Psoas muscle (tissue), 8 donors: Measurements from ENCODE around the gene ARFRP1. TPM values are rescaled to one million over a fixed set of nuclear protein-coding genes. Genes with fewer than 3 reads are reported as not detected.
A peak's percentile ranks its signal among the peaks of the same experiment; 100 is the strongest.

Experiments used
- ATAC-seq, 4 donors: fragments of 200-7000 bp; cut with Tn5 transposase; one replicate each; pipeline ENCODE4 v1.9.1; 2020; ENCODE audit warnings: moderate library complexity in 3 of 4, mild to moderate bottlenecking in 2 of 4
- DNase-seq, 2 donors: peaks; one replicate each; pipeline ENCODE4 v3.0.0-alpha.2; 2020
- H3K27ac ChIP-seq: fragments of 200-600 bp; one replicate; pipeline ENCODE4 v1.8.0; 2022
- H3K27me3 ChIP-seq, 3 donors: fragments of 200-600 bp in 1 of 3; one replicate each; pipeline versions ENCODE4 v1.6.1 to v1.8.0; 2013 to 2022; ENCODE audit warnings: low read length in 2 of 3, mild to moderate bottlenecking in 2 of 3, moderate library complexity in 1 of 3; ENCODE audit not compliant: insufficient read depth in 3 of 3
- H3K36me3 ChIP-seq, 2 donors: fragments of 200-600 bp in 1 of 2; one replicate each; pipeline versions ENCODE4 v1.6.1 to v1.8.0; 2013 to 2022; ENCODE audit warnings: low read depth in 1 of 2, mild to moderate bottlenecking in 1 of 2, moderate library complexity in 1 of 2; ENCODE audit not compliant: insufficient read depth in 1 of 2
- H3K4me1 ChIP-seq: fragments of 200-600 bp; one replicate; pipeline ENCODE4 v1.8.0; 2022
- H3K4me3 ChIP-seq: fragments of 200-600 bp; one replicate; pipeline ENCODE4 v1.8.0; 2022; ENCODE audit warnings: mild to moderate bottlenecking
- H3K9me3 ChIP-seq: fragments of 200-600 bp; one replicate; pipeline ENCODE4 v1.8.0; 2022
- CTCF ChIP-seq: fragments of 200-600 bp; IDR thresholded peaks from one replicate; pipeline ENCODE4 v1.8.0; 2022; ENCODE audit warnings: antibody characterized with exemption
- WGBS, 3 donors: extraction: QIAGEN DNeasy Blood & Tissue Kit; methylation state at CpG; one replicate each; pipeline versions ENCODE4 v1.1.6 to v1.1.7; 2013; 5-methylcytosine and 5-hydroxymethylcytosine counted together
- intact Hi-C, 2 donors: fragments of 100-400 bp; cut with DNase I; formaldehyde crosslinking; loops; one replicate each; pipeline versions ENCODE4 v1.11.0 to v1.14.2; 2022
- polyA plus RNA-seq, 3 donors: library from polyadenylated mRNA; stranded (reverse); fragments of 200-250 nt; gene quantifications; one replicate each; pipeline ENCODE4 v1.2.3, GENCODE V29; 2013
- total RNA-seq, 4 donors: library from RNA; stranded (reverse); fragmentation: NEBNext Ultra II Directional in 2 of 4; extraction: Animal tissue kit (Norgen Biotek cat#: 25700) in 2 of 4; gene quantifications; one replicate each; pipeline versions ENCODE4 v1.2.1 to v1.2.4, GENCODE V29; 2021 to 2023
- donor health status: healthy with polysubstance abuse.
- donor health status: DM: no; HTN: no; CAD: no; lungs with moderate emphysema.
- donor health status: Bipolar disorder and iron deficiency.
- donor health status: healthy.
- donor health status: DM: yes; HTN: yes; CAD: no.
- donor health status: DM: no; HTN: no; CAD: no.
- donor health status: DM: no; HTN: no; CAD: no.
- donor health status: DM: yes; HTN: yes; CAD: no.

Gene ARFRP1
- total and polyA plus RNA-seq, 7 donors, result 22.9 to 74.0 (median 32.5) TPM

- H3K4me3 ChIP-seq, result peak overlapping the region; percentile 71
- WGBS, 3 donors, result 7 to 32% (median 16%) methylated on average over 5 to 6 of the region's 6 CpGs
- H3K27me3 ChIP-seq, result no peaks in the 10 kb centered on the region
- H3K36me3 ChIP-seq, result peaks cover 0 to 23% of the 10 kb centered on the region in 2 donors
- intact Hi-C loops, result no loop called here
- peak overlapping the region; percentile 84 for H3K27ac ChIP-seq
- ATAC-seq (peak in 1 of 4 donors; percentile 0), DNase-seq (no peak)
- peaks cover 15% of the 10 kb centered on the region for H3K4me1 ChIP-seq
- TF ChIP-seq CTCF, result no peak
- no peaks in the 10 kb centered on the region for H3K9me3 ChIP-seq
Observed at GRCh38 chr20:63741354-63741675, 33.5 kb upstream of the ARFRP1 start.

DNA sequence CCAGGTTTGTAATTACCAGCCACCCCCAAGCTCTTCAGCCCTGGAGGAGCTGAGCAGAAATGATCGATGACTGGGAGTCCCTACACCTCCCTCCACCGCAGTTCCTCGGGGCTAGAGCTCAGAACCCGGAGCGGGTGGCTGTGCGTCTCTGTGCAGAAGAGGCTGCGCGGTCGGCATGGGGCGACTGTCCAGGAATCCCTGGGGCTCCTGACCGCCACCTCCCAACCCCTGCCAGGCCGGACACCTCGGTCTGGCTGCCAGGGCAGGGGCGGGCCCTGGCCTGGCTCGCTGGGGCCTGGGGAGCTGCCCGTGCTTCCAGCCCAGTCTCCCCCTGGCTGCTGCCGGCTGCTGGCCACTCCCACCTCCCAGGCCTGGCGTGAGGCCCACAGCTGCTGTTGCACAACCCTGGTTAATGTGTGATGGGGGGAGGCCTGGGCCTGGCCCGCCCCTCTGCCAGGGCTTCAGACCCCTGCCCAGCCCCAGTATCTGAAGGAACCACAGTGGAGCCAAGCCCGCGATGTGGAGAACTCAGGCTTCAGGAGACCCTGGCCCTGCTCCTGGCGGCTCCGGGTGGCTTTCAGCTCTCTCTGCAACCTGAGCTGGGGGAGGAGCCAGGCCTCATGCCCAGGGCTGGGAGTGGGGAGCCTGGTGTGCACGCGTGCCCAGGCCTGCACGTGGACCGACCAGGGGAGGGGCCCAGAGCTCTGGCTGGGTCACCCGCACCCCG, 33.0 kb upstream of the ARFRP1 start:
- no peak for TF ChIP-seq CTCF
- peak; percentile 75 to 84 (median 78) for ATAC-seq

DNA sequence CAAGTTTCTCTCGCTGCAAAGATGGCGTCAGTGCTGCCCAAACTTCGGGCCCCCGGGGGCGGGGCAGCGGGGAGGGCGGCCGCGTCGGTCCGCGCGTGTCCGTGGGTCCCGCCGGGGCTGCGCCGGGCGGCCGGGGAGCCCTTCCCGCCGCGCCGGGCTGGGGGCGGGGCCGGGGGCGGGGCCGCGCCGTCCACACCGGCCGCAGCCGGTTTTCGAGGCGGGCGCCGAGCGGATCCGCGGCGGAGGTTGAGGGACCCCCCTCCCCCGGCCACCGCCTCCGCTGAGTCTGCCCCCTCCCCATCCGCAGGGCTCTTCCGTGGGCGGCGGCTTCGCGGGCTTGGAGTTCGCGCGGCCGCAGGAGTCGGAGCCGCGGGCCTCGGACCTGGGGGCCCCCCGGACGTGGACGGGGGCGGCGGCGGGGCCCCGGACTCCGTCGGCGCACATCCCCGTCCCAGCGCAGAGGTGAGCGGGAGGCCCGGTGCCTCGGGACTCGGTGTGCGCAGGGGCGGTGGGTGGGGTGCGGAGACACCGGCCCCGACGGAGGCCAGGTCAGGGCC, 32.4 kb upstream of the ARFRP1 start:
- H3K27me3 ChIP-seq, result no peaks in the 10 kb centered on the region
- H3K27ac ChIP-seq, result peak overlapping the region; percentile 84
- peaks cover 0 to 34% of the 10 kb centered on the region in 2 donors for H3K36me3 ChIP-seq
- peak overlapping the region; percentile 71 for H3K4me3 ChIP-seq
- intact Hi-C loops, result no loop called here
- WGBS, 3 donors, result 0 to 1% (median 1%) methylated on average over 21 to 80 of the region's 80 CpGs
- no peak for TF ChIP-seq CTCF
- H3K4me1 ChIP-seq, result peaks cover 15% of the 10 kb centered on the region
- DNase-seq (peak in 1 of 2 donors; percentile 80), ATAC-seq (peak in 3 of 4 donors; percentile 0 to 1 (median 0))
- no peaks in the 10 kb centered on the region for H3K9me3 ChIP-seq

More for the DNA sequence above, 33.0 kb upstream of the ARFRP1 start:
- Histone ChIP-seq H3K9me3 (no peaks in the 10 kb centered on the region), H3K27ac (peak overlapping the region; percentile 84), H3K4me1 (peaks cover 15% of the 10 kb centered on the region), H3K36me3 (peaks cover 0 to 27% of the 10 kb centered on the region in 2 donors), H3K27me3 (no peaks in the 10 kb centered on the region), H3K4me3 (peak overlapping the region; percentile 71)
- DNase-seq, result peak; percentile 94 to 97
- WGBS, 3 donors, result 2 to 3% (median 2%) methylated on average over 25 to 29 of the region's 29 CpGs
- intact Hi-C loops, result no loop called here

DNA sequence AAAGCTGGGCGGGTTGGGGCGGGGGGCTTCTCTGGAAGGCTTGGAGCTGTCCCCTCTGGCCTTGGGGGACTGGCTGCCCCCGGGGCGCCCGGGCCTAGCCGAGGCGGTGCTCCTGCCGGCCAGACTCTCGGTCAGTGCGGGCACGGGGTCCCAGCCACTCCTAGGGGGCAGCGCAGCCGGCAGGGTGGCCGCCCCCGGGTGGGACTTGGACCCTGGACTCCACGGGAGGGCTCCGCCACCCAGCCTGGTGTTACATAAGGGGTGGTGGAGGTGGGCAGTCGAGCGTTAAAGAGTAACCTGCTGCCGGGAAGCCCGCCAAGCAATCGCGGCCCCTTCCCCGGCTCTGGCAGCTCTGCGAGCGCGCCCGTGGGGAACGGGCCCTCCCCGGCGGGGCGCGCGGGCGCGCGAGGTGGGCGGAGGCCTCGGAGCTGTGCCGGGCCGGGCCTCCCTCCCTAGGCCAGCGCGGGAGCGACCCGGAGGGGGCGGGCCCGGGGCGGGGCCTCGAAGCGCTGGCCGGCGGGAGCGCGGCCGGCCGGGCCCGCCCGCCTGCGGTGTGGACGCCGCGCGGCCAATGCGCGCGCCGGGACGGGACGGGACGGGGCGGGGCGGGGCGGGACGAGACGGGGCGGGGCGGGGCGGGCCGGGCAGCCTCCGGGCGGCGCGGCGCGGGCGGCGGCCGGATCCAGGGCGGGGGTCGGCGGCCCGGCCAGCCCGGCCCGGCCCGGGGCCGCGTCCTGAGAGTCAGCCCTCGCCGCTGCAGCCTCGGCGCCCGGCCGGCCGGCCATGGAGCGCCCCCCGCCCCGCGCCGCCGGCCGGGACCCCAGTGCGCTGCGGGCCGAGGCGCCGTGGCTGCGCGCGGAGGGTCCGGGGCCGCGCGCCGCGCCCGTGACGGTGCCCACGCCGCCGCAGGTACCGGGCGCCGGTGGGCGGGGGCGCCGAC, 31.6 kb upstream of the ARFRP1 start, which contains the start of gene SLC2A4RG:
Gene SLC2A4RG (plus strand): TSS at position 647 of the 940 bp plus-strand sequence. CDS start 137 bp downstream, at position 784.
- intact Hi-C loops, result loop anchor here (2.0 to 5.0 kb wide), 2 partner anchors 31 to 37 kb away; partner anchors contain the start of gene ZGPAT (in 1 of the 2)
- no peak for TF ChIP-seq CTCF
- 0 to 1% (median 1%) methylated on average over 25 to 132 of the region's 136 CpGs for WGBS, 3 donors
- Histone ChIP-seq H3K4me1 (peaks cover 15% of the 10 kb centered on the region), H3K27ac (peak within 1 kb of the TSS; percentile 95), H3K4me3 (peak within 1 kb of the TSS; percentile 79), H3K36me3 (peaks cover 0 to 41% of the 10 kb centered on the region in 2 donors), H3K27me3 (no peaks in the 10 kb centered on the region), H3K9me3 (no peaks in the 10 kb centered on the region)
- ATAC-seq (peak; percentile 68 to 77 (median 70)), DNase-seq (peak; percentile 86 to 91)
